Aorta (tissue), 5 donors: Measurements from ENCODE around the gene DSCAM. TPM values are rescaled to one million over a fixed set of nuclear protein-coding genes. Genes with fewer than 3 reads are reported as not detected.

ENCODE experiments used
- ATAC-seq: fragments of 200-7000 bp; cut with Tn5 transposase; one replicate; pipeline ENCODE4 v1.9.1; 2022; ENCODE audit warnings: moderate library complexity; ENCODE audit not compliant: low FRiP score
- DNase-seq, 2 donors: peaks; one replicate each; pipeline ENCODE4 v3.0.0-alpha.2; 2020
- H3K27ac ChIP-seq, 2 donors: one replicate each; pipeline ENCODE4 v1.5.1; 2013; ENCODE audit warnings: low read length in 2 of 2, mild to moderate bottlenecking in 2 of 2, moderate library complexity in 2 of 2, control low read depth in 1 of 2, inconsistent platforms in 1 of 2, low read depth in 1 of 2
- H3K27me3 ChIP-seq, 2 donors: one replicate each; pipeline ENCODE4 v1.6.1; 2013; ENCODE audit warnings: control low read depth in 1 of 2, low read length in 1 of 2, mild to moderate bottlenecking in 1 of 2, moderate library complexity in 1 of 2; ENCODE audit not compliant: insufficient read depth in 2 of 2, control insufficient read depth in 1 of 2
- H3K36me3 ChIP-seq, 2 donors: one replicate each; pipeline ENCODE4 v1.6.1; 2013; ENCODE audit warnings: control low read depth in 1 of 2, low read length in 1 of 2, mild to moderate bottlenecking in 1 of 2; ENCODE audit not compliant: insufficient read depth in 2 of 2, control insufficient read depth in 1 of 2
- H3K4me1 ChIP-seq, 2 donors: one replicate each; pipeline ENCODE4 v1.6.1; 2013; ENCODE audit warnings: low read length in 2 of 2, control low read depth in 1 of 2, mild to moderate bottlenecking in 1 of 2, moderate library complexity in 1 of 2; ENCODE audit not compliant: insufficient read depth in 2 of 2, control insufficient read depth in 1 of 2
- H3K4me3 ChIP-seq, 2 donors: one replicate each; pipeline ENCODE4 v1.5.1; 2013; ENCODE audit warnings: low read length in 2 of 2, control low read depth in 1 of 2, mild to moderate bottlenecking in 1 of 2
- H3K9me3 ChIP-seq: one replicate; pipeline ENCODE4 v1.6.1; 2013; ENCODE audit warnings: mild to moderate bottlenecking, low read length; ENCODE audit not compliant: control insufficient read depth
- WGBS, 2 donors: extraction: QIAGEN DNeasy Blood & Tissue Kit; methylation state at CpG; one replicate each; pipeline ENCODE4 v1.1.7; 2013; 5-methylcytosine and 5-hydroxymethylcytosine counted together
- intact Hi-C, 2 donors: fragments of 100-400 bp; cut with DNase I; formaldehyde crosslinking; loops; one replicate each; pipeline versions ENCODE4 v1.14.2 to v1.15.0; 2022
- polyA plus RNA-seq, 2 donors: library from polyadenylated mRNA; stranded (reverse); fragments of 200-250 nt; gene quantifications; one replicate each; pipeline ENCODE4 v1.2.3, GENCODE V29; 2013
- total RNA-seq, 2 donors: library from RNA; stranded (reverse); fragmentation: NEBNext Ultra II Directional; extraction: Animal tissue kit (Norgen Biotek cat#: 25700); gene quantifications; one replicate each; pipeline ENCODE4 v1.2.1, GENCODE V29; 2021
- donor health status: healthy with polysubstance abuse.
- donor health status: Bipolar disorder and iron deficiency.
- donor health status: DM: no; HTN: no; CAD: no.
- donor health status: DM: no; HTN: no; CAD: no.
- donor health status: DM: yes; HTN: yes; CAD: no.

Gene DSCAM
- total and polyA plus RNA-seq, 4 donors: not detected

DNA sequence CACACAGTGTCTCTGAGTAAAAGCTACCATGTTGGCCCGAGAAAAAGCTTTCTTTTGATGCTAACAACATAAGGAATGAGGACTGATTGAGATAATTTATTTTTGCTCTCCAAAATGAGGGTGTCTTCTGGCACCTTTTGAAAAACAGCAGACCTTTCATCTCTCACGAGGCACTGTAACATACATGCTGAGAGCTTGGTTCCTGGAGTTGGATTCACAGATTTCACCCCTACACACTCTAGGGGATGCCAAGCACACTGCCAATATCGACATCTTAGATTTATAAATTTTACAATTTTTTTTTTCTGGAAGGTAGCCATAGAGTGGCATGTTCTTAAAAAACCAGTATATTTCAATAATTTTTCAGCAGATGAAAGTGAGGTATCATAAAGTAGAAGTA lies 408.3 kb downstream of the DSCAM start:
- no peak for ATAC-seq
- Histone ChIP-seq H3K4me3 (no peak overlapping the region), H3K9me3 (peaks cover 1% of the 10 kb centered on the region), H3K4me1 (no peaks in the 10 kb centered on the region), H3K27me3 (no peaks in the 10 kb centered on the region), H3K27ac (no peak overlapping the region), H3K36me3 (no peaks in the 10 kb centered on the region)
- intact Hi-C loops: no loop called here
- no peak for DNase-seq
- 71 to 73% methylated on average over 3 of the region's 3 CpGs for WGBS, 2 donors

DNA sequence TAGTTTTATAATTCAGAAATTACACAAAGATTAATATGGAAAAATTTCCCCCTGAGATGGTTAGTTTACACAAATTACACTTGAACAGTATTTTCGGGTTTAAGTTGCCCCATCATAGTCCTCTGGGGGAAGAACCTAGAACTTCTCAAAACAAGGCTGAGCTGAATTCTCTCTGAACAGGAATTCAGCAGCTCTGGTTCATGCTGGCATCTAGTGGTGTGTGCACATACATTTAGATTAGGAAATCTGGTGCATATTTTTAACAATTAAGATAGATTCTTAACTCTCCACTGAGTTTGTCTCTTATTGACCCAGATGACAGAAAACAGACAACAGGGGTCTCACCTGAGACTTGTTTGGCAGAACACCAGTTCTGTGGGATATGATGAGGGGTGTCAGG lies 410.7 kb downstream of the DSCAM start:
- DNase-seq (no peak), ATAC-seq (no peak)
- WGBS, 2 donors: 40 to 41% methylated on average over 1 of the region's 1 CpG
- Histone ChIP-seq H3K36me3 (no peaks in the 10 kb centered on the region), H3K27ac (no peak overlapping the region), H3K27me3 (no peaks in the 10 kb centered on the region), H3K9me3 (peaks cover 1% of the 10 kb centered on the region), H3K4me1 (no peaks in the 10 kb centered on the region), H3K4me3 (no peak overlapping the region)
- intact Hi-C loops: no loop called here

DNA sequence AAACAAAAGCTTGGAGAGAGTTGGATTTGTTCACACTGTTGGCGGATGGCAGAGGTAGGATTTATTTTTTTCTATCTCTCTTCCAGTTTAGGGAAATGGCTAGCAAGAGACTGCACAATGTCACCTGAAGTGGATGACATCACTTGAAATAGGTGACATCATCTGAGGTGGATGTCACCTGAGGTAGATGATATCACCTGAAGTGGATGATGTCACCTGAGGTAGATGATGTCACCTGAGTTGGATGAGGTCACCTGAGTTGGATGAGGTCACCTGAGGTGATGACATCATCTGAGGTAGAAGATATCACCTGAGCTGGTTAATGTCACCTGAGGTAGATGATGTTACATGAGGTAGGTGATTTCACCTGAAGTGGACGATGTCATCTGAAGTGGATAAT lies 413.4 kb downstream of the DSCAM start:
- no peaks in the 10 kb centered on the region for H3K9me3 ChIP-seq
- H3K4me1 ChIP-seq: no peaks in the 10 kb centered on the region
- no peak overlapping the region for H3K4me3 ChIP-seq
- no peaks in the 10 kb centered on the region for H3K27me3 ChIP-seq
- H3K27ac ChIP-seq: no peak overlapping the region
- DNase-seq (no peak), ATAC-seq (no peak)
- 87 to 89% methylated on average over 2 of the region's 2 CpGs for WGBS, 2 donors
- H3K36me3 ChIP-seq: no peaks in the 10 kb centered on the region
- intact Hi-C loops: no loop called here

DNA sequence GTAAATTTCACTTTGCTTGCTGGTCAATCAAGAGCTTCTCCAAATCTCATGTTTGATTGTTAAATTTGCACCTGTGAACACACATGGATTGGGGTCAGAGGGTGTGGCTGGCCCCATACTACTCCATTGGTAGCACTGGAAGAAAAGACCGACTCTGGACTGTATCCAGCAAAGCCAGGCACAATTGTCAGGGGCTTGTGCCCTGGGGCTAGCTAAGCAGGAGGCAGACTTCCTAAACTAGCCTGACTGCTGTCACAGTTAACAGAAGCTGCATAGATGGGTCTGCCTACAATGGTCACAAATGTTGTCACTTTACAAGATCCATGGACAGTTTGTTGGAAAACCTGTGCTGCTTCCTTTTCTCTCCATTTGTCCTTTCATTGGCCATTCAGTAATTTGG lies 421.0 kb downstream of the DSCAM start:
- Histone ChIP-seq H3K4me3 (no peak overlapping the region), H3K36me3 (no peaks in the 10 kb centered on the region), H3K4me1 (no peaks in the 10 kb centered on the region), H3K27ac (no peak overlapping the region), H3K27me3 (no peaks in the 10 kb centered on the region), H3K9me3 (peaks cover 1% of the 10 kb centered on the region)
- no peak for ATAC-seq
- DNase-seq: no peak
- WGBS, 2 donors: 19 to 56% methylated on average over 1 of the region's 1 CpG
- intact Hi-C loops: no loop called here

DNA sequence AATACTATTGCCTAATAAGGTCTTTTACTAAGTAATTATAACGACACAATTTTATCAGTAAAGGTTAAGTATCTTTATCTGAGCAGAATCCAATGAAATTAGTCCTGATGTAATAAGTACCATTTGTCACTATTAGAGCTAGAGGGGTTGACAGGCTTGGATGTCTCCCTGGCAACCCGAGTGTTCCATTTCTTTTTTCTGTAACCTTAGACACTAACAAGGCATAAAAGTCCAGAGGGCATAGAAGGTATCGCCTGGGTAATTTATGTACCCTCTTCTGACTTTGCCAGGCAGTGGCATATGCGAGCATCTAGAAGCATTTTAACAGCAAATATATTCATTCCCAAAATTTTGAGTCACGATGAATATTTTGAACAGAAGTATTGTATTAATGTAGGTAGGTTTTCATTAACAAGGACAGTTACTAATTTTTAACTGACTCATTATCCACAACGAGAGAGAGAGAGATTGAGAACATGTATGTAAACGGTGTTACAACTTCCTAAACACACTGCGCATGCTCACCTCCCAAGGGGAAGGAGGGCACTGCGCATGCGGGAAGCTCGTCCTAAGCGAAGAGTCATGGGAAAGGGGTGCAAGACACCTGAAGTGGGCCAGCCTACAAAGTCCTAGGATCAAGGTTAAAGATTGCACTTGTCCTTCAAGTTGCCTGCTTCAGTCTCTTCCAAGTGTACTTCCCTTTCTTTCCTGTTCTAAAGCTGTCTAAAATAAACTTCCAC lies 423.9 kb downstream of the DSCAM start:
- no peak for ATAC-seq
- H3K9me3 ChIP-seq: peaks cover 2% of the 10 kb centered on the region
- intact Hi-C loops: no loop called here
- DNase-seq: no peak
- H3K36me3 ChIP-seq: no peaks in the 10 kb centered on the region
- H3K27ac ChIP-seq: no peak overlapping the region
- H3K4me1 ChIP-seq: no peaks in the 10 kb centered on the region
- no peaks in the 10 kb centered on the region for H3K27me3 ChIP-seq
- no peak overlapping the region for H3K4me3 ChIP-seq
- WGBS, 2 donors: 73 to 81% methylated on average over 12 of the region's 12 CpGs

DNA sequence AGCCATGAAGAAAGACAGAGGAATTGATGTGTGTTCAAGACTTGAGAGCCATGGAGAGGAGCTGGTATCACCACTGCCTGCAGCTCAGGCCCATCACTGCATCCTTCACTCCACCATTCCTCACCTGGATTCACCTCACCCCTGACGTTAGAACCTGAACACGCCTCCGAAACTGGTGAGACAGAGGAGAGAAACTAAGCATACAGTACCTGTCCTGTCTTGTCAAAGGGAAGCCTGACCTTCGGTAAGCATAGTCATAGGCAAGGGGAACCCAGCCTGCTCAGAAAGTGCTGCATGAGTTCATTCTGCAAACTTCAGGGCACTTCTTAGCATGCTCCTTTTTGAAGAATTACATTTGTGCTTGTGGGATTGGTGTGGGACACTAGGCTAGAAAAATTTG lies 425.8 kb downstream of the DSCAM start:
- no peak overlapping the region for H3K4me3 ChIP-seq
- no peaks in the 10 kb centered on the region for H3K36me3 ChIP-seq
- no peaks in the 10 kb centered on the region for H3K27me3 ChIP-seq
- H3K27ac ChIP-seq: no peak overlapping the region
- H3K9me3 ChIP-seq: peaks cover 2% of the 10 kb centered on the region
- no peak for ATAC-seq
- no peak for DNase-seq
- H3K4me1 ChIP-seq: no peaks in the 10 kb centered on the region
- WGBS, 2 donors: 91 to 94% methylated on average over 4 of the region's 4 CpGs
- intact Hi-C loops: no loop called here

DNA sequence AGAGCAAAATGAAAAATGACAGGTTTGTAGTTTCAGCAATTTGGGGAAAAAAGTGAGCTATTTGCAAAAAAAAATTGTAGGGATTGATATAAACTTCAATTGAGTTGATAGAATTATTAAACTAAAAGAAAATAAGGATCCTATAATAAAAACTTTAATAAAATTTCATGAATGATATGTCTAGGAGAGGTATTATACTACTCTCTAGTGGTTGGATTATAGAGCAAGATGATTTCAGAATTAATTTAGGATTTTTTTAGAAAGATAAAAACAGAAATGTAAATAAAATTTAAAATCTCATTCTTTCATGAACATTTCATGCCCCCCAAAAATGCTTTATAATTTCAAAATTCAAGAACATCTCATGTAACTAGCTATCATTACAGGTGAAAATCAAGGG lies 430.4 kb downstream of the DSCAM start:
- Histone ChIP-seq H3K27ac (no peak overlapping the region), H3K27me3 (no peaks in the 10 kb centered on the region), H3K4me1 (no peaks in the 10 kb centered on the region), H3K4me3 (no peak overlapping the region), H3K9me3 (peaks cover 2% of the 10 kb centered on the region), H3K36me3 (no peaks in the 10 kb centered on the region)
- intact Hi-C loops: no loop called here
- DNase-seq: no peak
- no peak for ATAC-seq

DNA sequence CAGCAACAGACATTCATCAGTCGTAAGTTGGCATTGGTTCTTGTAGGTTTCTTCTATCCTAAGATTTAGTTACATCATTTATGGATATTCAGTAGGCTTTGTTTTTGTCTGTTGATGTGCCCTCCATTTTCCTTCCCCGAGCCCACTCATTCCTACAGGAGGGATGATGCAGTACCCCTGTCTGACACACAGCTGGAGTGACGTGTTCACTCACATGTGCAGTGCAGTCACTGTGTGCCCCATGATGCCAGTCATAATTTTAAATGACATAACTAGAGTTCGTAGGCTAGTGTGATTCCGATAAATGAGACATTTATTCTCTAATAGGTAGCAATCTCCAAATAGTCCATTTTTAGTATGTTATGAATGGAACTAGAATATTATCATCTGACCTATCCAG lies 438.4 kb downstream of the DSCAM start:
- no peaks in the 10 kb centered on the region for H3K9me3 ChIP-seq
- no peak overlapping the region for H3K4me3 ChIP-seq
- H3K27ac ChIP-seq: no peak overlapping the region
- ATAC-seq (no peak), DNase-seq (no peak)
- no peaks in the 10 kb centered on the region for H3K27me3 ChIP-seq
- intact Hi-C loops: no loop called here
- H3K36me3 ChIP-seq: no peaks in the 10 kb centered on the region
- H3K4me1 ChIP-seq: no peaks in the 10 kb centered on the region
- 75 to 79% methylated on average over 5 of the region's 5 CpGs for WGBS, 2 donors

DNA sequence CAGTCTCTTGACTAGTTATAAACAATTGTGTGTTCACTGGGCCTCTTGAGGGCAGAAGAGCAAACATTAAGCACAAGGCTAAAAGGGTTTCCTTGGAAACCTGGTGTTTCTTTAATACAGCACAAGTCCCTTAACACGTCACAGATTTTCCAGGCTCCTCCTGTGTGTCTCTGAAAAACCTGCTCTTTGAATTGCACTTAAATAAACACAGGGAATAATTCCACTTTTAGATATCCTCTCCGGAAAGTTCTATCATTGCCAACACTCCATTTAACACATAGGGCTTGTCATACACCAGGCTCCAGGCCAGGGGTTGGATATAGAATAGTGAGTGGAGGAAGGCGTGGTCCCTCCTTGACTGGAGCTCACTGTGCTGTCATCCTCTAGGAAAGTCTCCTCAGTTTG lies 442.6 kb downstream of the DSCAM start:
- peaks cover 2% of the 10 kb centered on the region for H3K9me3 ChIP-seq
- ATAC-seq (no peak), DNase-seq (no peak)
- H3K36me3 ChIP-seq: no peaks in the 10 kb centered on the region
- no peaks in the 10 kb centered on the region for H3K4me1 ChIP-seq
- WGBS, 2 donors: 22 to 26% methylated on average over 3 of the region's 3 CpGs
- intact Hi-C loops: no loop called here
- no peak overlapping the region for H3K27ac ChIP-seq
- H3K4me3 ChIP-seq: no peak overlapping the region
- H3K27me3 ChIP-seq: no peaks in the 10 kb centered on the region
